Astrocyte (in vitro differentiated cells and primary cell): ENCODE results near the gene ZFYVE26. TPM values are rescaled to one million over a fixed set of nuclear protein-coding genes. Genes with fewer than 3 reads are reported as not detected.

Experiments
- DNase-seq: peaks from one replicate; pipeline ENCODE4 v3.0.0-alpha.2; 2010; ENCODE audit warnings: low read depth
- FAIRE-seq: peaks from 2 replicates; lab custom pipeline; 2011; peaks lifted over from hg19 to GRCh38; lab: Jason Lieb, UNC
- H2AFZ ChIP-seq: 2 replicates; pipeline ENCODE4 v1.6.0; 2012; ENCODE audit warnings: low read depth, low read length, inconsistent platforms
- H3K27ac ChIP-seq: 2 replicates; pipeline ENCODE4 v1.5.1; 2011; ENCODE audit warnings: low read depth, low read length, inconsistent platforms
- H3K27me3 ChIP-seq: 2 replicates; pipeline ENCODE4 v1.6.0; 2011; ENCODE audit warnings: low read length, inconsistent platforms; ENCODE audit not compliant: insufficient read depth
- H3K36me3 ChIP-seq: 2 replicates; pipeline ENCODE4 v1.5.1; 2011; ENCODE audit warnings: low read length, inconsistent platforms; ENCODE audit not compliant: insufficient read depth
- H3K4me1 ChIP-seq: 2 replicates; pipeline ENCODE4 v1.5.1; 2011; ENCODE audit warnings: low read length, inconsistent platforms; ENCODE audit not compliant: insufficient read depth
- H3K4me2 ChIP-seq: 2 replicates; pipeline ENCODE4 v1.6.0; 2012; ENCODE audit warnings: low read length, inconsistent platforms
- H3K4me3 ChIP-seq: 2 replicates; pipeline ENCODE4 v1.5.1; 2011; ENCODE audit warnings: low read depth, mild to moderate bottlenecking, low read length, inconsistent platforms; ENCODE audit not compliant: insufficient read depth
- H3K79me2 ChIP-seq: 2 replicates; pipeline ENCODE4 v1.6.0; 2012; ENCODE audit warnings: mild to moderate bottlenecking, low read length, inconsistent platforms; ENCODE audit not compliant: insufficient read depth
- H3K9ac ChIP-seq: 2 replicates; pipeline ENCODE4 v1.6.0; 2012; ENCODE audit warnings: mild to moderate bottlenecking, low read length, inconsistent platforms
- H3K9me3 ChIP-seq: 2 replicates; pipeline ENCODE4 v1.5.1; 2012; ENCODE audit warnings: low read depth, mild to moderate bottlenecking, low read length, inconsistent platforms; ENCODE audit not compliant: insufficient read depth
- H4K20me1 ChIP-seq: 2 replicates; pipeline ENCODE4 v1.6.0; 2012; ENCODE audit warnings: low read length, inconsistent platforms; ENCODE audit not compliant: insufficient read depth
- H3K27ac Mint-ChIP-seq: one replicate; pipeline ENCODE4 v1.8.0; 2021; ENCODE audit warnings: mild to moderate bottlenecking, mixed read lengths; ENCODE audit not compliant: unreplicated experiment
- H3K27me3 Mint-ChIP-seq: one replicate; pipeline ENCODE4 v1.8.0; 2021; ENCODE audit warnings: low read depth, mixed read lengths; ENCODE audit not compliant: unreplicated experiment
- H3K36me3 Mint-ChIP-seq: one replicate; pipeline ENCODE4 v1.8.0; 2021; ENCODE audit warnings: low read depth, mixed read lengths; ENCODE audit not compliant: unreplicated experiment
- H3K4me1 Mint-ChIP-seq: one replicate; pipeline ENCODE4 v1.8.0; 2021; ENCODE audit warnings: low read depth, mixed read lengths; ENCODE audit not compliant: unreplicated experiment
- H3K4me3 Mint-ChIP-seq: one replicate; pipeline ENCODE4 v1.8.0; 2021; ENCODE audit warnings: mild to moderate bottlenecking, moderate library complexity, mixed read lengths; ENCODE audit not compliant: unreplicated experiment
- H3K9me3 Mint-ChIP-seq: one replicate; pipeline ENCODE4 v1.8.0; 2021; ENCODE audit warnings: mild to moderate bottlenecking, mixed read lengths; ENCODE audit not compliant: unreplicated experiment
- CTCF ChIP-seq: IDR thresholded peaks from 2 replicates; pipeline ENCODE4 v1.5.1; 2011; ENCODE audit warnings: low read depth, mild to moderate bottlenecking, inconsistent platforms, low read length, moderate library complexity; ENCODE audit not compliant: insufficient read depth
- EZH2 ChIP-seq: IDR thresholded peaks from 2 replicates; pipeline ENCODE4 v1.6.1; 2012; ENCODE audit warnings: mild to moderate bottlenecking, low read length, inconsistent platforms; ENCODE audit not compliant: insufficient read depth
- total RNA-seq: library from RNA; stranded (reverse); gene quantifications from 2 replicates; pipeline ENCODE4 v1.2.1, GENCODE V29; 2021

The ZFYVE26 gene
- total RNA-seq, 1 donor from 2014 or later = 27.4 TPM

- H3K27ac ChIP-seq = no peak overlapping the region
- H3K27me3 ChIP-seq = peaks cover 39% of the 10 kb centered on the region
- H3K4me3 Mint-ChIP-seq = no peak overlapping the region
- peaks cover 3% of the 10 kb centered on the region for H3K4me1 Mint-ChIP-seq
- peaks cover 1% of the 10 kb centered on the region for H3K9me3 Mint-ChIP-seq
- H3K4me1 ChIP-seq = no peaks in the 10 kb centered on the region
- no peaks in the 10 kb centered on the region for H3K9me3 ChIP-seq
- no peak overlapping the region for H3K4me3 ChIP-seq
- peaks cover 35% of the 10 kb centered on the region for H3K27me3 Mint-ChIP-seq
- H3K27ac Mint-ChIP-seq = no peak overlapping the region
- H3K79me2 ChIP-seq = no peaks in the 10 kb centered on the region
- no peaks in the 10 kb centered on the region for H3K36me3 ChIP-seq
- TF ChIP-seq CTCF (no peak), EZH2 (no peak)
- FAIRE-seq (no peak), DNase-seq (no peak)
- no peaks in the 10 kb centered on the region for H4K20me1 ChIP-seq
- no peak overlapping the region for H3K9ac ChIP-seq
- H2AFZ ChIP-seq = no peak overlapping the region
- H3K36me3 Mint-ChIP-seq = no peaks in the 10 kb centered on the region
- no peak overlapping the region for H3K4me2 ChIP-seq
These were observed 91.2 kb downstream of the ZFYVE26 start for GRCh38 chr14:67725171-67725570.

GRCh38 chr14:67722293-67722692 is 94.1 kb downstream of the ZFYVE26 start:
- peaks cover 15% of the 10 kb centered on the region for H3K27me3 ChIP-seq
- no peak for TF ChIP-seq CTCF
- no peak for TF ChIP-seq EZH2
- Mint-ChIP-seq H3K27me3 (peaks cover 30% of the 10 kb centered on the region), H3K4me3 (no peak overlapping the region), H3K9me3 (peaks cover 1% of the 10 kb centered on the region), H3K4me1 (no peaks in the 10 kb centered on the region), H3K27ac (no peak overlapping the region), H3K36me3 (no peaks in the 10 kb centered on the region)
- no peak overlapping the region for H3K9ac ChIP-seq
- FAIRE-seq (no peak), DNase-seq (peak; percentile 27)
- no peaks in the 10 kb centered on the region for H3K36me3 ChIP-seq
- no peaks in the 10 kb centered on the region for H3K4me1 ChIP-seq
- no peak overlapping the region for H2AFZ ChIP-seq
- no peaks in the 10 kb centered on the region for H3K79me2 ChIP-seq
- H3K4me3 ChIP-seq = no peak overlapping the region
- no peaks in the 10 kb centered on the region for H3K9me3 ChIP-seq
- H3K27ac ChIP-seq = no peak overlapping the region
- H3K4me2 ChIP-seq = no peak overlapping the region
- H4K20me1 ChIP-seq = no peaks in the 10 kb centered on the region

GRCh38 chr14:67721875-67722274 is 94.5 kb downstream of the ZFYVE26 start:
- H4K20me1 ChIP-seq = no peaks in the 10 kb centered on the region
- TF ChIP-seq CTCF (no peak), EZH2 (no peak)
- H3K36me3 ChIP-seq = no peaks in the 10 kb centered on the region
- no peak overlapping the region for H2AFZ ChIP-seq
- H3K27ac ChIP-seq = no peak overlapping the region
- H3K4me1 ChIP-seq = no peaks in the 10 kb centered on the region
- Mint-ChIP-seq H3K4me3 (no peak overlapping the region), H3K27ac (no peak overlapping the region), H3K27me3 (peaks cover 30% of the 10 kb centered on the region), H3K9me3 (peaks cover 1% of the 10 kb centered on the region), H3K4me1 (no peaks in the 10 kb centered on the region), H3K36me3 (no peaks in the 10 kb centered on the region)
- no peak overlapping the region for H3K9ac ChIP-seq
- peaks cover 15% of the 10 kb centered on the region for H3K27me3 ChIP-seq
- DNase-seq = no peak
- FAIRE-seq = no peak
- H3K9me3 ChIP-seq = no peaks in the 10 kb centered on the region
- no peak overlapping the region for H3K4me2 ChIP-seq
- no peak overlapping the region for H3K4me3 ChIP-seq
- no peaks in the 10 kb centered on the region for H3K79me2 ChIP-seq
